HG03103 (cell line): ENCODE measurements around the gene ARNT2.
"Not testable (repeated sequence)": the region's sequence is repeated elsewhere in the genome, so short reads cannot be mapped to it uniquely, and the experiment has no call there.

Experiments
- ATAC-seq: cut with Tn5 transposase; IDR thresholded peaks from one replicate; pipeline ENCODE4 v1.9.1; 2021; ENCODE audit warnings: low read depth; ENCODE audit not compliant: unreplicated experiment

ARNT2 gene

DNA sequence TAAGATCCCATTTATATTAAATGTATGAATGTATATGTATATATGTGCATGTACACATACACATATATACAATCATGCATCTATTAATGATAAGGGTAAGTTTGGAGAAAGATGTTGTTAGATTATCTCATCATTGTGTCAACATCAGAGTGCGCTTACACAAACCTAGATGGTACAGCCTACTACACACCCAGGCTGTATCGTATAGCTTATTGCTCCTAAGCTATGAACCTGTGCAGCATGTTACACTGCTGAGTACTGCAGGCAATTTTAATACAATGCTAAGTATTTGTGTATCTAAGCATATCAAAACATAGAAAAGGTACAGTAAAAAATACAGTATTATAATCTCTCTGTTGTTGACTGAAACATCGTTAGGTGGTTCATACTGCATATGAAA lies 233.6 kb downstream of the ARNT2 start:
- no peak for ATAC-seq

DNA sequence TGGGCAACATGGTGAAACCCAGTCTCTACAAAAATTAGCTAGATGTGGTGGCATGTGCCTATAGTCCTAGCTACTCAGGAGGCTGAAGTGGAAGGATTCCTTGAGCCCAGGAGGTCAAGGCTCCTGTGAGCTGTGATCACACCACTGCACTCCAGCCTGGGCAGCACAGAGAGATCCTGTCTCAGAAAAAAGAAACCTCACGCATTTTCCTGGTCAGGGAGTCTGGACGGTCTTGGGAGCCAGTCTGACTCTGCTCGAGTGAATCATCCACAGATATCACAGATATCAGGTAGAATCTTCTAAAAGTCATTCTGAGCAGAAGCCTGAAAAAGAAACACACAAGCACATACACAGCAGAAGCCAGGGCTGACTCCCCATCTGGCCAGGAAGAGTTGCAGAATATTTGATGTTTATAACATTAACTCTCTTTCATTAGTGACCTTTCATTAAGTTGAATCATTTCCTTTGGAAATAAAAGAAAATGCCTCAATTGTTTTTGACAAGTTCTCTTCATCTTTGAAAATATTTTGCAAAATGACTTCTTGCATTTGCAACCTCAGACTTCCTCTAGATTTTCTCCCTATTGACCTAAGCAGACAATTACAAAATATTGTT lies 234.5 kb downstream of the ARNT2 start:
- no peak for ATAC-seq

DNA sequence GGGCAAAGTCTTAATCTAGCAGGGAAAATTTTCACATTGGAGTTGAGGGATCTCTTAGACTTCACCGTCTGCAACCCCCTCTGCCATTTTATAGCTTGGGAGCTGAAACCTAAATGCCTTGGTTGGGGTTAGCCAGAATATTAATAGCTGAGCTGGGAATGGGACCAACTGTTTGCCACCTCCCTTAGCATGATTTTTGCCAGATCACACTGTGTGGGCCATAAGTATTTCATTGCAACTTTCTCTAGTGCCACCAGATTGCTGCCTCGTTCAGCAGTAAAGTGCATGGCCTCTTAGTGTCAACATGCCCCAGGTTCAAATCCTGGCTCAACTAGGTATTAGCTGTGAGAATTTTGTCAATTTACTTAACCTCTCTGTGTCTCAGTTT lies 235.0 kb downstream of the ARNT2 start:
- ATAC-seq = no peak

DNA sequence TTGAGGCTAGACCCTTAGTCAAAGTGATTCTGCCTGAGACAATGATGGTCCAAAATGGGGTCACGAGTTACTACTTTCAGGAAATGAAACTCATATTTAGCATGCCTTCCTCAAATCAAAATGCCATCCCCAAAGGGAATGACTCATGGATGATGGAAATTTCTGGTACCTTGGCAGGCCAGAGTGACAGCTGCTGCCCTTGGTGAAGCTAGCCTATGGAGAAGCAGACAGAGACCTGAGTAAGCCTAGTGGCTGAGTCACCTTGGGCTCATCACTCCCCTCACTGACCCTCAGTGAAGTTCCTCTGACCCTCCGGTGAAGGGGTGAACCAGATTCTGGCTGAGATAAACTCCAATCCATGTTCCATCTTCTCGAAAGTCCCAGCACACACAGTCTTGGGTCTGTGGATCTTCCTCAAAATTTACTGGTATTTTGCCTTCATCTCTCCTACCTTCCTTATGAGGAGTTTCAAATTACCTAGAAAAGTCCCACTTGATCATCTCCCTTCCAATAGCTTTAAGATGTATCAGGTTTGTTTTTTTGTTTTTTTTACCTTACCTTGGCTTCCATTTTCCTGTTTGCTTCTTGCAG lies 236.4 kb downstream of the ARNT2 start:
- no peak for ATAC-seq

DNA sequence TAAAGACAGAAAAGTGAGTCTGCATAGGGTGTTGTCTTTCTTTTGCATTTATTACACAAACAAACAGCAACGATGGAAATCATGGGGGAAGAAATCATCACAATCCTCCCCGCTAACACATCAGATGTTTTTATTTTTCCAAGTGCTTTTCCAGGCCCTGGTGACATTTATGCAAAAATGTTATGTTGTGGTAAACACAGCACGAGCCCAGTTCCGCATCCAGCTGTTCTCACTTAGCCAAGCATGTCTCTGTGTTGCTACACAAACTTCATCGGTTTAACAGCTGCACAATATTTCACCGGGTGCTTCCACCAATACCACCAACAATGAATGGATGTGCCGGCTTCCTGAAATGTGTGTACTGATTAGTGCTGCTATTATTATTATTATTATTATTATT lies 237.2 kb downstream of the ARNT2 start:
- ATAC-seq = no peak

DNA sequence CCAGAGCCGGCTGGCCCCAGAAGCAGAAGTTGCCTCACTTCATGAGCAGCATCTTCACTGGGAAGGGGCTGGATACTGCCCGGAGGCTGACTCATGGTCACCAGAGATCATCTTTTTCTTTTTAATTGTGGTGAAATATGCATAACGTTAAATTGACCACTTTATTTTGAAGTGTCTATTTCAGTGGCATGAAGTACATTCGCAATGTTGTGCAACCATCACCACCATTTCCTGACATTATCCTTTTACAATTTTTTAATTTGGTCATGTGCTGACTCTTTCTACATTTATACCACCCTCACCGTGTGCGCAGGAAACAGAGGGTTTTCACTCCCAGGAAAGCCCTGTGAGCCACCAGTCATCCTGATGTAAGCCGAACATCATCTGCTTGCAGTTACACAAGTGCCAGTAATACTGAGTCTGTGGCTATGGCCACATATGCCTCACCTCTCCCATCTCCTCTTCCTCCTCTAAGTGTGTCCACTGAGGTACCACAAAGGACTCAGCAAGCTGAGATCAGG lies 239.3 kb downstream of the ARNT2 start:
- no peak for ATAC-seq

DNA sequence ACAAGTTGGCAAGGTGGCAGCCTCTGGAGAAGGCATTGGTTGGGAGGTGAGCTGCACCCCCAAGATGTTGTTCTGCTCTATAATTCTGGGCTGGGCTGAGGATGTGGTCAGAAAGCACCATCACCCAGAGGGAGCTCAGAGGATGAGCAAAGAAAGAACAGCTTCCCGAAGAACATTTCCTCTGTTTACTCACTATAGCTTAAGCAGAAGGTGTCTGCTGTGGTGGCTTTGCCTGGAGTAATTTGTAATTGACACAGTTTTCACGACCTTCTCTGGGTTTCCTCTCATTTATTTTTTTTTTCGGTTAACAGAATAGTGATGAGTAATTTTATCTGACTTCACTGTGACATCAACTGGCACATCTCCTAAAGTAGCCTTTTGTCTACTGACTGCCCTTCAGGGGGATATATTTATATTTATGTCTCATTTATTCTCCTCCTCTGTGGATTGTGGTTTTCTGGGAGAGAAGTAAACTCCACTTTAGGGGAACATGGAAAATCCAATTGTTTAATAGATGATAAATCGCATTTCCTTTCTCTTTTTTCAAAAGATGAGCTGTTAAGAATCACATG lies 241.4 kb downstream of the ARNT2 start:
- no peak for ATAC-seq

DNA sequence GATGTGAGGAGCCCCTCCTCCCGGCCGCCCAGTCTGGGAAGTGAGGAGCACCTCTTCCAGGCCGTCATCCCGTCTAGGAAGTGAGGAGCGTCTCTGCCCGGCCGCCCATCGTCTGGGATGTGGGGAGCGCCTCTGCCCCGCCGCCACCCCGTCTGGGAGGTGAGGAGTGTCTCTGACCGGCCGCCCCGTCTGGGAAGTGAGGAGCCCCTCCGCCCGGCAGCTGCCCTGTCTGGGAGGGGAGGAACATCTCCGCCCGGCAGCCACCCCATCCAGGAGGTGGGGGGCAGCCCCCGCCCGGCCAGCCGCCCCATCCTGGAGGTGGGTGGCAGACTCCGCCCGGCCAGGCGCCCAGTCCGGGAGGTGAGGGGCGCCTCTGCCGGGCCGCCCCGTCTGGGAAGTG lies 243.2 kb downstream of the ARNT2 start:
- not testable (repeated sequence) for ATAC-seq
